ENCODE measurements around the gene NKIRAS2.
A peak's percentile ranks its signal among the peaks of the same experiment; 100 is the strongest.

Gene NKIRAS2

GRCh38 chr17:42019509-42020404 is at the start of gene NKIRAS2:
TSS of gene NKIRAS2 (plus strand) at chr17:42020090. CDS start at chr17:42021578, 1,488 bp downstream.
- peak; percentile 88 to 95 (median 90) for DNase-seq (ENCODE audit: low read depth in 2 of 3, low spot score in 1 of 3)

GRCh38 chr17:41970901-41971331 is 49.0 kb upstream of the NKIRAS2 start:
- no peak for DNase-seq (ENCODE audit: low read depth in 2 of 3, low spot score in 1 of 3)

GRCh38 chr17:41971721-41972523 is 48.0 kb upstream of the NKIRAS2 start:
- DNase-seq (ENCODE audit: low read depth in 2 of 3, low spot score in 1 of 3), result no peak

- no peak for DNase-seq (ENCODE audit: low read depth in 2 of 3, low spot score in 1 of 3)
Measured at GRCh38 chr17:41972571-41973407, 47.1 kb upstream of the NKIRAS2 start.

GRCh38 chr17:41973408-41973811 is 46.5 kb upstream of the NKIRAS2 start:
- DNase-seq (ENCODE audit: low read depth in 2 of 3, low spot score in 1 of 3), result no peak

GRCh38 chr17:41974031-41974430 is 45.9 kb upstream of the NKIRAS2 start:
- no peak for DNase-seq (ENCODE audit: low read depth in 2 of 3, low spot score in 1 of 3)

- no peak for DNase-seq (ENCODE audit: low read depth in 2 of 3, low spot score in 1 of 3)
Measured at GRCh38 chr17:41974658-41975057, 45.2 kb upstream of the NKIRAS2 start.

- no peak for DNase-seq (ENCODE audit: low read depth in 2 of 3, low spot score in 1 of 3)
Measured at GRCh38 chr17:41975099-41976083, 44.5 kb upstream of the NKIRAS2 start.

- DNase-seq (ENCODE audit: low read depth in 2 of 3, low spot score in 1 of 3), result no peak
Measured at GRCh38 chr17:41976142-41976768, 43.6 kb upstream of the NKIRAS2 start.

GRCh38 chr17:41977991-41978390 is 41.9 kb upstream of the NKIRAS2 start:
- no peak for DNase-seq (ENCODE audit: low read depth in 2 of 3, low spot score in 1 of 3)

GRCh38 chr17:41982026-41982760 is 37.7 kb upstream of the NKIRAS2 start:
- DNase-seq (ENCODE audit: low read depth in 2 of 3, low spot score in 1 of 3), result no peak

GRCh38 chr17:41984454-41984853 is 35.4 kb upstream of the NKIRAS2 start:
- DNase-seq (ENCODE audit: low read depth in 2 of 3, low spot score in 1 of 3), result no peak

GRCh38 chr17:41985919-41986318 is 34.0 kb upstream of the NKIRAS2 start:
- DNase-seq (ENCODE audit: low read depth in 2 of 3, low spot score in 1 of 3), result no peak

GRCh38 chr17:41986634-41987033 is 33.3 kb upstream of the NKIRAS2 start:
- no peak for DNase-seq (ENCODE audit: low read depth in 2 of 3, low spot score in 1 of 3)

GRCh38 chr17:41987642-41988041 is 32.2 kb upstream of the NKIRAS2 start:
- DNase-seq (ENCODE audit: low read depth in 2 of 3, low spot score in 1 of 3), result no peak

- DNase-seq (ENCODE audit: low read depth in 2 of 3, low spot score in 1 of 3), result no peak
Measured at GRCh38 chr17:41988418-41988817, 31.5 kb upstream of the NKIRAS2 start.

GRCh38 chr17:41989702-41990419 is 30.0 kb upstream of the NKIRAS2 start:
- no peak for DNase-seq (ENCODE audit: low read depth in 2 of 3, low spot score in 1 of 3)

- DNase-seq (ENCODE audit: low read depth in 2 of 3, low spot score in 1 of 3), result no peak
Measured at GRCh38 chr17:41992576-41992975, 27.3 kb upstream of the NKIRAS2 start.
